ENCODE results near the gene MST1R.

GRCh38 chr3:49867871-49868321, 35.8 kb downstream of the MST1R start:
- no peak for TF ChIP-seq POLR2AphosphoS5 (IDR thresholded peaks at IDR 0.05; ENCODE audit: low read depth, low read length)
- no peak for TF ChIP-seq POLR2A (IDR thresholded peaks at IDR 0.05; ENCODE audit: low read depth, low read length)
- no peak for TF ChIP-seq TAF1 (IDR thresholded peaks at IDR 0.05; ENCODE audit: low read depth, low read length)
- TF ChIP-seq POU2F2 (IDR thresholded peaks at IDR 0.05; ENCODE audit: low read depth, low read length), result no peak
- no peak for TF ChIP-seq SPI1 (IDR thresholded peaks at IDR 0.05; ENCODE audit: low read depth, low read length)
